Measurements from ENCODE around the gene SPATC1L.

DNA sequence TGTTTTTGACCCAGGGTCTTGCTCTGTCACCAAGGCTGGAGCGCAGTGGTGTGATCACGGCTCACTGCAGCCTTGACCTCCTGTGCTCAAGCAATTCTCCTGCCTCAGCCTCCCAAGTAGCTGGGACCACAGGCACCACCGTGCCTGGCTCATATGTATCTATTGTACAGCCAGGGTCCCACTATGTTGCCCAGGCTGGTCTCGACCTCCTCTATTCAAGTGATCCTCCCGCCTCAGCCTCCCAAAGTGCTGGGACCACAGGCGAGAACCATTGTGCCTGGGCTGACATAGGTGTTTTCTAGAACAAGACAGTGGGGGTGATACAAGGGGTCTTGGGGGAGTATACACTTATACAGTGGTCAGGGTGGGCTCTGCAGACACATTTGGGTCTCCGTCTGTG, 46.4 kb downstream of the SPATC1L start:
- TF ChIP-seq, protein P1, sequence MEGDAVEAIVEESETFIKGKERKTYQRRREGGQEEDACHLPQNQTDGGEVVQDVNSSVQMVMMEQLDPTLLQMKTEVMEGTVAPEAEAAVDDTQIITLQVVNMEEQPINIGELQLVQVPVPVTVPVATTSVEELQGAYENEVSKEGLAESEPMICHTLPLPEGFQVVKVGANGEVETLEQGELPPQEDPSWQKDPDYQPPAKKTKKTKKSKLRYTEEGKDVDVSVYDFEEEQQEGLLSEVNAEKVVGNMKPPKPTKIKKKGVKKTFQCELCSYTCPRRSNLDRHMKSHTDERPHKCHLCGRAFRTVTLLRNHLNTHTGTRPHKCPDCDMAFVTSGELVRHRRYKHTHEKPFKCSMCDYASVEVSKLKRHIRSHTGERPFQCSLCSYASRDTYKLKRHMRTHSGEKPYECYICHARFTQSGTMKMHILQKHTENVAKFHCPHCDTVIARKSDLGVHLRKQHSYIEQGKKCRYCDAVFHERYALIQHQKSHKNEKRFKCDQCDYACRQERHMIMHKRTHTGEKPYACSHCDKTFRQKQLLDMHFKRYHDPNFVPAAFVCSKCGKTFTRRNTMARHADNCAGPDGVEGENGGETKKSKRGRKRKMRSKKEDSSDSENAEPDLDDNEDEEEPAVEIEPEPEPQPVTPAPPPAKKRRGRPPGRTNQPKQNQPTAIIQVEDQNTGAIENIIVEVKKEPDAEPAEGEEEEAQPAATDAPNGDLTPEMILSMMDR (IDR thresholded peaks at IDR 0.05): no peak
- TF ChIP-seq EZH2 (IDR thresholded peaks at IDR 0.05; ENCODE audit: borderline replicate concordance, insufficient read depth, low read depth, low read length, poor library complexity, severe bottlenecking): no peak

Data from B cell (primary cell).